Measurements from ENCODE around the gene SOS1.

GRCh38 chr2:38943784-38944183, 177.1 kb downstream of the SOS1 start:
- TF ChIP-seq EZH2 (IDR thresholded peaks at IDR 0.05; ENCODE audit: borderline replicate concordance, low read length) = no peak
- TF ChIP-seq, protein P1, sequence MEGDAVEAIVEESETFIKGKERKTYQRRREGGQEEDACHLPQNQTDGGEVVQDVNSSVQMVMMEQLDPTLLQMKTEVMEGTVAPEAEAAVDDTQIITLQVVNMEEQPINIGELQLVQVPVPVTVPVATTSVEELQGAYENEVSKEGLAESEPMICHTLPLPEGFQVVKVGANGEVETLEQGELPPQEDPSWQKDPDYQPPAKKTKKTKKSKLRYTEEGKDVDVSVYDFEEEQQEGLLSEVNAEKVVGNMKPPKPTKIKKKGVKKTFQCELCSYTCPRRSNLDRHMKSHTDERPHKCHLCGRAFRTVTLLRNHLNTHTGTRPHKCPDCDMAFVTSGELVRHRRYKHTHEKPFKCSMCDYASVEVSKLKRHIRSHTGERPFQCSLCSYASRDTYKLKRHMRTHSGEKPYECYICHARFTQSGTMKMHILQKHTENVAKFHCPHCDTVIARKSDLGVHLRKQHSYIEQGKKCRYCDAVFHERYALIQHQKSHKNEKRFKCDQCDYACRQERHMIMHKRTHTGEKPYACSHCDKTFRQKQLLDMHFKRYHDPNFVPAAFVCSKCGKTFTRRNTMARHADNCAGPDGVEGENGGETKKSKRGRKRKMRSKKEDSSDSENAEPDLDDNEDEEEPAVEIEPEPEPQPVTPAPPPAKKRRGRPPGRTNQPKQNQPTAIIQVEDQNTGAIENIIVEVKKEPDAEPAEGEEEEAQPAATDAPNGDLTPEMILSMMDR (conservative IDR thresholded peaks at IDR 0.05 in 1 of 2, IDR thresholded peaks at IDR 0.05 in 1 of 2; ENCODE audit: extremely low read depth in 1 of 2, insufficient read depth in 1 of 2, low read depth in 1 of 2, low read length in 2 of 2) = no peak
